HG03565 (cell line): Measurements from ENCODE around the gene ABCD3.
"Not testable (repeated sequence)": the region's sequence is repeated elsewhere in the genome, so short reads cannot be mapped to it uniquely, and the experiment has no call there.

ENCODE experiments used
- ATAC-seq: cut with Tn5 transposase; IDR thresholded peaks from one replicate; pipeline ENCODE4 v1.9.1; 2021; ENCODE audit warnings: mild to moderate bottlenecking, moderate library complexity; ENCODE audit not compliant: unreplicated experiment

Gene ABCD3

GRCh38 chr1:94417978-94418663 is at the start of gene ABCD3:
TSS of gene ABCD3 (plus strand) at chr1:94418389. CDS start at chr1:94418479, 90 bp downstream.
- peak; percentile 93 for ATAC-seq

- ATAC-seq, result not testable (repeated sequence)
Observed at GRCh38 chr1:94372771-94373170, 45.4 kb upstream of the ABCD3 start.

GRCh38 chr1:94373311-94373710 is 44.9 kb upstream of the ABCD3 start:
- ATAC-seq, result not testable (repeated sequence)

- not testable (repeated sequence) for ATAC-seq
Observed at GRCh38 chr1:94375666-94376065, 42.5 kb upstream of the ABCD3 start.

- ATAC-seq, result not testable (repeated sequence)
Observed at GRCh38 chr1:94378493-94378892, 39.7 kb upstream of the ABCD3 start.

- ATAC-seq, result no peak
Observed at GRCh38 chr1:94379615-94380014, 38.6 kb upstream of the ABCD3 start.

GRCh38 chr1:94382201-94382600 is 36.0 kb upstream of the ABCD3 start:
- ATAC-seq, result no peak

GRCh38 chr1:94383966-94384408 is 34.2 kb upstream of the ABCD3 start:
- ATAC-seq, result peak; percentile 54

GRCh38 chr1:94384485-94385265 is 33.5 kb upstream of the ABCD3 start:
- no peak for ATAC-seq

GRCh38 chr1:94385308-94385929 is 32.8 kb upstream of the ABCD3 start:
- no peak for ATAC-seq

- ATAC-seq, result no peak
Observed at GRCh38 chr1:94389298-94389697, 28.9 kb upstream of the ABCD3 start.

- ATAC-seq, result no peak
Observed at GRCh38 chr1:94394247-94394646, 23.9 kb upstream of the ABCD3 start.

GRCh38 chr1:94395231-94395630 is 23.0 kb upstream of the ABCD3 start:
- ATAC-seq, result no peak

- no peak for ATAC-seq
Observed at GRCh38 chr1:94395748-94396309, 22.4 kb upstream of the ABCD3 start.

- no peak for ATAC-seq
Observed at GRCh38 chr1:94396356-94397010, 21.7 kb upstream of the ABCD3 start.

GRCh38 chr1:94398356-94398755 is 19.8 kb upstream of the ABCD3 start:
- ATAC-seq, result no peak

GRCh38 chr1:94399453-94399852 is 18.7 kb upstream of the ABCD3 start:
- no peak for ATAC-seq

- no peak for ATAC-seq
Observed at GRCh38 chr1:94401206-94401605, 17.0 kb upstream of the ABCD3 start.

GRCh38 chr1:94406446-94406845 is 11.7 kb upstream of the ABCD3 start:
- ATAC-seq, result no peak

- no peak for ATAC-seq
Observed at GRCh38 chr1:94408104-94408830, 9.9 kb upstream of the ABCD3 start.
